ENCODE measurements around the gene GNB5.

GNB5 gene

DNA sequence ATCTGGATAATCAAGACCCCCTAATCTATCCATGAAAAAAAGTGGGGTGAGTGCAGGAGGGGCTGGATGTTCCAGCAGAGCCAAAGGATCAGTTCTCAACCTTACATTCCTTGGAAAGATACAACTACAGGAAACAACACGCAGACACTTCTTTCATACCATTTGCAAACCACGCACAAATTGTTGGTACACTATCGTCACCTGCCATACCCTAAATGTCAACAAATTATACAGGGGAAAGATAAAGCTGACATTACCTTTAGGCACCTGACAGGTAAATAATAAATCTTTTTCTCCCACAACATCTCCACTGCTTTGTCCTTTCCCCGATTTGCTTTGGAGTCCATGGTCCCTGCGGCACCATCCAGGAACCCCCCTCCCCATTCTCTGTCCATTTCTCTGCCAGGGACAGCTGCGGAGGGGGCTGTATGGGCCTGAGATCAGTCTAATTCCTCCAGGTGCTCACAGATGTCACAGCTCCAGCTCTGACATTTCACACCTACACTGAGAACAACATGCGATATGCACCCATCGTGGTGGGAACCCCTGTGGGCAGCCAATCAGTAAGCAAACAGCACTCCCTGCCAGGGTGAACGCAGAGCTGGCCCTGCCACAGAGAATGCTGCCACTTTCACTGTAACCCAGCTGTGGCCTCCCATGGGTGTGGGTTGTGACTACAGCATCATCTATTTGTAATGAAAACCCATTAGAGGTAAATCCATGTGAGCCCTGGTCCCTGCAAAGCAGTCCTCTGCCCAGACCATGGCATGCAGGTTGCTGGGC lies 41.0 kb downstream of the GNB5 start:
- Histone ChIP-seq H3K9ac (ENCODE audit: low read length) (no peak overlapping the region), H3K9me3 (replicated peaks; ENCODE audit: insufficient read depth, low read length) (no peaks in the 10 kb centered on the region), H3K27me3 (replicated peaks; ENCODE audit: insufficient read depth, low read length) (no peaks in the 10 kb centered on the region), H4K20me1 (ENCODE audit: insufficient read depth, low read length) (no peaks in the 10 kb centered on the region), H3K79me2 (ENCODE audit: low read length) (peaks cover 4% of the 10 kb centered on the region; the same call in 1 of the 2 replicates), H2AFZ (ENCODE audit: low read length) (no peak overlapping the region), H3K4me2 (ENCODE audit: low read depth, low read length) (no peak overlapping the region), H3F3A (ENCODE audit: insufficient read depth, low read length) (no peaks in the 10 kb centered on the region), H3K4me3 (ENCODE audit: low read length) (no peak overlapping the region), H3K36me3 (replicated peaks; ENCODE audit: insufficient read depth, low read length) (no peaks in the 10 kb centered on the region; the same call in 1 of the 2 replicates), H3K27ac (ENCODE audit: low read length) (no peak overlapping the region), H3K4me1 (ENCODE audit: low read length) (0 out of 2 replicates have a peak, but pooled peaks cover 2% of the 10 kb centered on the region), H3K9me2 (replicated peaks; ENCODE audit: insufficient read depth, low read length) (no peaks in the 10 kb centered on the region)
- DNase-seq, result no peak
- TF ChIP-seq EZH2phosphoT487 (IDR thresholded peaks at IDR 0.05; ENCODE audit: low read length), result no peak
- no peak for TF ChIP-seq EZH2 (optimal IDR thresholded peaks at IDR 0.05; ENCODE audit: low read depth, low read length)
- TF ChIP-seq, protein P1, sequence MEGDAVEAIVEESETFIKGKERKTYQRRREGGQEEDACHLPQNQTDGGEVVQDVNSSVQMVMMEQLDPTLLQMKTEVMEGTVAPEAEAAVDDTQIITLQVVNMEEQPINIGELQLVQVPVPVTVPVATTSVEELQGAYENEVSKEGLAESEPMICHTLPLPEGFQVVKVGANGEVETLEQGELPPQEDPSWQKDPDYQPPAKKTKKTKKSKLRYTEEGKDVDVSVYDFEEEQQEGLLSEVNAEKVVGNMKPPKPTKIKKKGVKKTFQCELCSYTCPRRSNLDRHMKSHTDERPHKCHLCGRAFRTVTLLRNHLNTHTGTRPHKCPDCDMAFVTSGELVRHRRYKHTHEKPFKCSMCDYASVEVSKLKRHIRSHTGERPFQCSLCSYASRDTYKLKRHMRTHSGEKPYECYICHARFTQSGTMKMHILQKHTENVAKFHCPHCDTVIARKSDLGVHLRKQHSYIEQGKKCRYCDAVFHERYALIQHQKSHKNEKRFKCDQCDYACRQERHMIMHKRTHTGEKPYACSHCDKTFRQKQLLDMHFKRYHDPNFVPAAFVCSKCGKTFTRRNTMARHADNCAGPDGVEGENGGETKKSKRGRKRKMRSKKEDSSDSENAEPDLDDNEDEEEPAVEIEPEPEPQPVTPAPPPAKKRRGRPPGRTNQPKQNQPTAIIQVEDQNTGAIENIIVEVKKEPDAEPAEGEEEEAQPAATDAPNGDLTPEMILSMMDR (IDR thresholded peaks at IDR 0.05; ENCODE audit: low read length), result no peak

DNA sequence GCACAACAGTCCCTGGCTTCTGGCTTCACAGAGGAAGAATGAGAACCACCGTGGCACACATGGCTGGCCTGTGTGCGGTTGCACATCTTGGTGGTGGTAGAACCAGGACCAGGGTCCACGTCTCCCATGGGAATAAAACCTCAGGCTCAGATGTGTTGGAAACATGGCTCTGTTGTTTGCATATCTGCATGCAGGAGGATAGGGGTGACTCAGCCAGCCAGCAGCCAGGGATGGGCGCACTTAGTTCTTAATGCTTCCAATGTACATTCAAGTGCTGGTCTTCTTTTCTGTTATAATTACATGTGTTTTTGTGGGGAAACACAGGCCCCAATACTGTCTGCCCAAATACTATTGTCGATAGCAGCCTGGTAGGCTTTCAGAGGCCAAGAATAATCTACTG lies 42.8 kb downstream of the GNB5 start:
- H3K9me3 ChIP-seq (replicated peaks; ENCODE audit: insufficient read depth, low read length), result no peaks in the 10 kb centered on the region
- no peaks in the 10 kb centered on the region for H4K20me1 ChIP-seq (ENCODE audit: insufficient read depth, low read length)
- no peak overlapping the region for H3K4me3 ChIP-seq (ENCODE audit: low read length)
- no peak overlapping the region for H2AFZ ChIP-seq (ENCODE audit: low read length)
- DNase-seq, result no peak
- no peak for TF ChIP-seq EZH2phosphoT487 (IDR thresholded peaks at IDR 0.05; ENCODE audit: low read length)
- no peak for TF ChIP-seq EZH2 (optimal IDR thresholded peaks at IDR 0.05; ENCODE audit: low read depth, low read length)
- TF ChIP-seq, protein P1 (IDR thresholded peaks at IDR 0.05; ENCODE audit: low read length), result no peak
- H3K27ac ChIP-seq (ENCODE audit: low read length), result no peak overlapping the region
- H3K9ac ChIP-seq (ENCODE audit: low read length), result no peak overlapping the region
- no peaks in the 10 kb centered on the region; the same call in 1 of the 2 replicates for H3K36me3 ChIP-seq (replicated peaks; ENCODE audit: insufficient read depth, low read length)
- no peaks in the 10 kb centered on the region for H3K27me3 ChIP-seq (replicated peaks; ENCODE audit: insufficient read depth, low read length)
- no peaks in the 10 kb centered on the region for H3K79me2 ChIP-seq (ENCODE audit: low read length)
- no peaks in the 10 kb centered on the region for H3F3A ChIP-seq (ENCODE audit: insufficient read depth, low read length)
- no peaks in the 10 kb centered on the region for H3K9me2 ChIP-seq (replicated peaks; ENCODE audit: insufficient read depth, low read length)
- H3K4me2 ChIP-seq (ENCODE audit: low read depth, low read length), result no peak overlapping the region
- H3K4me1 ChIP-seq (ENCODE audit: low read length), result no peaks in the 10 kb centered on the region

GRCh38 chr15:52146776-52147175 lies 44.4 kb downstream of the GNB5 start:
- H3K27me3 ChIP-seq (replicated peaks; ENCODE audit: insufficient read depth, low read length), result no peaks in the 10 kb centered on the region
- no peak overlapping the region for H3K27ac ChIP-seq (ENCODE audit: low read length)
- no peak overlapping the region for H3K4me2 ChIP-seq (ENCODE audit: low read depth, low read length)
- no peaks in the 10 kb centered on the region for H3K4me1 ChIP-seq (ENCODE audit: low read length)
- H3K79me2 ChIP-seq (ENCODE audit: low read length), result no peaks in the 10 kb centered on the region
- TF ChIP-seq EZH2 (optimal IDR thresholded peaks at IDR 0.05; ENCODE audit: low read depth, low read length) (no peak), EZH2phosphoT487 (IDR thresholded peaks at IDR 0.05; ENCODE audit: low read length) (no peak)
- TF ChIP-seq, protein P1 (IDR thresholded peaks at IDR 0.05; ENCODE audit: low read length), result no peak
- H4K20me1 ChIP-seq (ENCODE audit: insufficient read depth, low read length), result no peaks in the 10 kb centered on the region
- DNase-seq, result no peak
- no peak overlapping the region for H3K9ac ChIP-seq (ENCODE audit: low read length)
- no peaks in the 10 kb centered on the region for H3F3A ChIP-seq (ENCODE audit: insufficient read depth, low read length)
- no peak overlapping the region for H3K4me3 ChIP-seq (ENCODE audit: low read length)
- H3K9me3 ChIP-seq (replicated peaks; ENCODE audit: insufficient read depth, low read length), result no peaks in the 10 kb centered on the region
- no peaks in the 10 kb centered on the region; the same call in 1 of the 2 replicates for H3K36me3 ChIP-seq (replicated peaks; ENCODE audit: insufficient read depth, low read length)
- no peak overlapping the region for H2AFZ ChIP-seq (ENCODE audit: low read length)
- H3K9me2 ChIP-seq (replicated peaks; ENCODE audit: insufficient read depth, low read length), result no peaks in the 10 kb centered on the region
